Measurements from ENCODE around the gene GREB1.
"Not testable (repeated sequence)": the region's sequence is repeated elsewhere in the genome, so short reads cannot be mapped to it uniquely, and the experiment has no call there.

Gene GREB1

DNA sequence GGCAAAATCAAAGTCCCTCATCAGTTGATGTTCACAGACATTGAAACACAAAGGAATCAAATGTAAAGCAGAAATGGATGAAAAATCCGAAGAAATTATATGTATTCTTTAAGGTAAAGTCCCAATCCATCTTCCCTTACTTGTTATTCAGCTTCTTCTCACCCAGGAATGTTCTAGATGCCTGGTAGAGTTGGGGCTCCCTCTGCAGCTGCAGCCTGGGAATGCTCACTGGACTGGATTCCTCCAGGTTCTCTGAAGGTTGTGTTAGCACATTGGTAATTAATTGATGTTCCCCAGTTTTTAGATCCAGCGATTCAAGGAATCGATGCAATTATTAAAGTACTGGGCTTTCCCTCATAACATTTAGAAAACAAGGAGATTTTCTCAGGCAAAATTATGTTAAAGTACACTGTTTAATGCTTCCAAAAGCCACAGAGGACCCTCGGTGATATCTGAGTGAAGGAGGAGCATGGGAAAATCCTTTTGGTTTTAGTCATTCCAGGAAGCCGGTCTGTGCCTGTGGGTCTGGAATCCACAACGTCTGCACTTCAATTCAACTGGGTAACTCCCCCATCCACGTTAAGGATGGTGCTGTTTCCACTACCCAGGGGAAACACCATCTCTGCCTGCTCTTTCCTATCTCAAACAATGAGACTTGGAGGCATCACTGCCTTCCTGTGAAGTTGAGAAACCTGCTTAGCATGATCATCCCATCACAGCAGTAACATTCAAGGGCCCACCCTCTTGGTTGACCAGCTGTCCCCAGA lies 114.2 kb downstream of the GREB1 start:
- Mint-ChIP-seq H3K36me3 (ENCODE audit: low read depth) (no peaks in the 10 kb centered on the region), H3K4me1 (ENCODE audit: low read depth) (no peaks in the 10 kb centered on the region), H3K9me3 (no peaks in the 10 kb centered on the region), H3K4me3 (no peak overlapping the region), H3K27me3 (ENCODE audit: low read depth) (no peaks in the 10 kb centered on the region), H3K27ac (no peak overlapping the region)

DNA sequence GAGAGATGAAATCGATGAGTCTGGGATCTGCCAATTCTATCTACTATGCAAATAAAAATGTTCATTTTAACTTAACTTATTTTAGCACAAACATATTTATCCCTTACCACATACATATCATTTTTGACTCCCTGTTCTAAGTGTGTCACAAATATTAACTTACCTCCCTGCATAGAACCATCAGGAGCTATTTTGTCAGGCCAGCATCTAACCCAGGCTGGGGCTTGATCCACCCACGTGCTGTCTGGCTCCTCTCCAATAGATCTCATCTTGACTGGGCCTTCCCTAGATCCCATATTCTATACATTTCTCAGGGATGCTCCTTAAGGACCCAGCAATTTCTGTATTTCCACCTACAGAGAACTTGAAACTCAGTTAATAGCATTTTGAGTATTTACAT lies 115.2 kb downstream of the GREB1 start:
- H3K36me3 Mint-ChIP-seq (ENCODE audit: low read depth) = no peaks in the 10 kb centered on the region
- H3K4me3 Mint-ChIP-seq = no peak overlapping the region
- no peak overlapping the region for H3K27ac Mint-ChIP-seq
- no peaks in the 10 kb centered on the region for H3K27me3 Mint-ChIP-seq (ENCODE audit: low read depth)
- H3K9me3 Mint-ChIP-seq = no peaks in the 10 kb centered on the region
- H3K4me1 Mint-ChIP-seq (ENCODE audit: low read depth) = no peaks in the 10 kb centered on the region

DNA sequence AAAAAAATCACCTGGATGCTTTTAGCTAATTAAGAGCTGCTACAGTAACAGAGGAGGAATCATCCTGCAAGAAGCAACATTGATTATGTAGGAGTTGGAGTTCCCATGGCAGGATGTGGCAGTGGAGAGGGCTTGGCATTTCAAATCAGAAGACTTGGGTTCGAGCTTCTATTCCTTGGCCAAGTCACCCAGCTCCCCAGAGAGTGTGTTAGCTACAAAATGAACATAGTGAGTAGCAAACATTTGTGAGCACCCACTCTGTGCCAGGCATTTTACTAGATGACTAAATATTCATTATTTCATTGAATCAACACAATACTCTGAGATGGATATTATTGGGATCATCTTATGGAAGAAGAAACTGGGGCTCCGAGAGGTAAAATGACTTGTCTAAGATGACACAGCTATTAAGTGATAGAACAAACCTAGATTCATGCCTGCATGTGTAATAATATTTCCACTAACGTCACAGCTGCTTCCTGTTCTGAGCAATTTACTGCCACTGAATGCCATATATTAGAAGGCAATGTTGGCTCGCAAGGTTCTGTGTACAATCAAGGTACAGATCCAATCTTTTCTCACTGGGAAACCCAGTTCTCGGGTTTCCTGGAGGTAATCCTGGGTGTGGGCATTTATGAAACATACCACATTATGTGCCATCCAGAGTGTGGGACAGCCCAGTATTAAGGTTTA lies 118.2 kb downstream of the GREB1 start:
- H3K27ac Mint-ChIP-seq = no peak overlapping the region
- H3K9me3 Mint-ChIP-seq = no peaks in the 10 kb centered on the region
- no peaks in the 10 kb centered on the region for H3K36me3 Mint-ChIP-seq (ENCODE audit: low read depth)
- no peaks in the 10 kb centered on the region for H3K27me3 Mint-ChIP-seq (ENCODE audit: low read depth)
- H3K4me3 Mint-ChIP-seq = no peak overlapping the region
- no peaks in the 10 kb centered on the region for H3K4me1 Mint-ChIP-seq (ENCODE audit: low read depth)

DNA sequence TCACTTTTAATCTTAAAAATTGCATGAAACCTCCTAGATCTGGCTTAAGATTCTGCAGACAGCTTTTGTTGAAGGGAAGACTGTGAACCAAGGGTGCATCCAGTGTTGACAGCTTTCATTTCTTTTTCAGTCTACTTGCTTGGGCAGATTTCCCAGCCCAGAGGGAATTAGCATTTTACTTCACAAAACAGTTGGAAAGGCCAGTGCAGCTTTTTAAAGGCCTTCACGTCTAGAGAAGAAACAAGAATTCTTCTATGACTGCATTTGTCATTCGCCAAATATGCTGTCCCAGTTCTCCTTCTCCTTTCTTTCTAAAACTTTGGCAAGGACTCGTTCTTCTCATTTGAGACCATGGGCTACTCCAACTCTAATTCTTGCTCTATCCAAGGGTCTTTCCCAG lies 118.7 kb downstream of the GREB1 start:
- Mint-ChIP-seq H3K36me3 (ENCODE audit: low read depth) (no peaks in the 10 kb centered on the region), H3K4me1 (ENCODE audit: low read depth) (no peaks in the 10 kb centered on the region), H3K27ac (no peak overlapping the region), H3K4me3 (no peak overlapping the region), H3K27me3 (ENCODE audit: low read depth) (no peaks in the 10 kb centered on the region), H3K9me3 (no peaks in the 10 kb centered on the region)

DNA sequence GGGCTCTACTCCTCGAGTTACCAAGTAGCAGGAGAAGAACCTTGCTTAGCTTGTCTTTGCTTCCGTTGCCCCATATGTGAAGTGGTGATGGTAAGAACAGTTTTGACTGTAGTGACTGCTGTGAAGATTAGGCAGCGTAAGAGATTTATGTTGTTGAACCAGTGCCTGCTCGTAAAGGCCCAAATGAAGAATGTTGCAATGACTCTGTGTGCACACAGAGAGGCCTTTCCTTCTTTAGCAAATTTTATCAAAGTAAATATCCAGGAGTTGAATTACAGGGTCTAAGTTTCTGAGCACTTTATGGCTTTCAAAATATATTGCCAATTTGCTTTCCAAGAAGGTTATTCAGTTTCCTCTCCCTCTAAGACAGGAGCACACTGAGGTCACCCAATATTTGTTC lies 121.7 kb downstream of the GREB1 start:
- Mint-ChIP-seq H3K36me3 (ENCODE audit: low read depth) (no peaks in the 10 kb centered on the region), H3K9me3 (no peaks in the 10 kb centered on the region), H3K4me1 (ENCODE audit: low read depth) (no peaks in the 10 kb centered on the region), H3K27me3 (ENCODE audit: low read depth) (no peaks in the 10 kb centered on the region), H3K27ac (no peak overlapping the region), H3K4me3 (no peak overlapping the region)

DNA sequence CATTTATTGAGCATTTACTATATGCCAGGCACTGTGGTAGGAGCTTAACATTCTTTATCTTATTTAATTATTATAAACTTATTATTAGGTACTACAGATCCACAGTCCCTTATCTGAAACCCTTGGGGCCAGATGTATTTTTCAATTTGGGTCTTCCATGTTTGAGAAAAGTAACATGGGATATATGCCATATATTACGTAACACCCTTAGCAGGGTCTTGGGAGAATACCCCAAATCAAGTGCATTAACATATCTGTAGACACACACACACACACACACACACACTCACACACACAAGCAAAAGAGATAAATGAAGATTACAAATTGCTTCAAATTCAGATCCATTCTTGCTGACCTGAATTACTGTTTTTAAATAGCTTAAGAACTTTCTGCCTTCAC lies 122.4 kb downstream of the GREB1 start:
- no peak overlapping the region for H3K27ac Mint-ChIP-seq
- no peak overlapping the region for H3K4me3 Mint-ChIP-seq
- no peaks in the 10 kb centered on the region for H3K36me3 Mint-ChIP-seq (ENCODE audit: low read depth)
- no peaks in the 10 kb centered on the region for H3K4me1 Mint-ChIP-seq (ENCODE audit: low read depth)
- H3K27me3 Mint-ChIP-seq (ENCODE audit: low read depth) = no peaks in the 10 kb centered on the region
- no peaks in the 10 kb centered on the region for H3K9me3 Mint-ChIP-seq

DNA sequence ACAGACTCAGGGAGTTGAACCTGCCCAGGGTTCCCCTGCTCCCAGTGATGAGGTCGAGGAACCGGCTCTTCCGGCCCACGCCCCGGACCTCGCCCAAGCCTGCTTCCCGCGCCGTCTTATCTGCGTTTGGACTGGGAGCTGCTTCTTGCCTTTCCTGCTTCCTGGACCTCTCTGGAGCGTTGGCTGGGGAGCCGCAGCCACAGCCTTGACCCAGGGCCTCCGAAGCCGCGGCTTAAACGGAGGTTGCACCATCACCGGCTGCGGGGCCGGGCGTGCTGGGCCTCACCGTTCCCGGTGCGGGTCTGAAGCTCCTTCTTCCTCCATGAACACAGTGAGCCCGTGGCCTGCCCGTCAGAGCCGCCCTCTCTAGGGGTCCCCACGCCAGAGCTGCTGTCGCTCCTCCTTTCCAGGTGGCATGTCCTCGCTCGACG lies 122.8 kb downstream of the GREB1 start:
- H3K27ac Mint-ChIP-seq = no peak overlapping the region
- H3K36me3 Mint-ChIP-seq (ENCODE audit: low read depth) = no peaks in the 10 kb centered on the region

DNA sequence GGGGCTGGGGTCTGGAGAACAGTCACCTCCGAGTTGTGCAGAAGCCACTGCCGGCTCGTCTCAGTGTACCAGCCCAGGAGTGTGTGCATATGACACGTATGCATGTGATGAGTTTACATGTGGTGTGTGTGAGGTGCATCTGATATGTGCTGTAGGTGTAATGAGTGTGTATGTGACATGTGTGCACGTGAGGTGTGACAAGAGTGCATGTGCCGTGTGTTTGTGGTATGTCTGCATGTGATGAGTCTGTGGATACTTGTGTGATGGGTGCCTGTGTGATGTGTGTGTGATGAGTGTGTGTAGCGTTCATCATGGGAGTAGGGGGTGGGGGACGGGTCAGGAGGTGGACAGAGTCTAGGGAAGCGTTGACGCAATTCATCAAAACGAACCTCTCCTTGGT lies 123.3 kb downstream of the GREB1 start:
- H3K27me3 Mint-ChIP-seq (ENCODE audit: low read depth) = peaks cover 3% of the 10 kb centered on the region
- no peaks in the 10 kb centered on the region for H3K4me1 Mint-ChIP-seq (ENCODE audit: low read depth)
- no peaks in the 10 kb centered on the region for H3K36me3 Mint-ChIP-seq (ENCODE audit: low read depth)
- no peak overlapping the region for H3K27ac Mint-ChIP-seq
- H3K4me3 Mint-ChIP-seq = no peak overlapping the region
- H3K9me3 Mint-ChIP-seq = peaks cover 4% of the 10 kb centered on the region

More for the DNA sequence above, 122.8 kb downstream of the GREB1 start:
- H3K4me3 Mint-ChIP-seq = no peak overlapping the region
- no peaks in the 10 kb centered on the region for H3K4me1 Mint-ChIP-seq (ENCODE audit: low read depth)
- no peaks in the 10 kb centered on the region for H3K27me3 Mint-ChIP-seq (ENCODE audit: low read depth)
- H3K9me3 Mint-ChIP-seq = no peaks in the 10 kb centered on the region

DNA sequence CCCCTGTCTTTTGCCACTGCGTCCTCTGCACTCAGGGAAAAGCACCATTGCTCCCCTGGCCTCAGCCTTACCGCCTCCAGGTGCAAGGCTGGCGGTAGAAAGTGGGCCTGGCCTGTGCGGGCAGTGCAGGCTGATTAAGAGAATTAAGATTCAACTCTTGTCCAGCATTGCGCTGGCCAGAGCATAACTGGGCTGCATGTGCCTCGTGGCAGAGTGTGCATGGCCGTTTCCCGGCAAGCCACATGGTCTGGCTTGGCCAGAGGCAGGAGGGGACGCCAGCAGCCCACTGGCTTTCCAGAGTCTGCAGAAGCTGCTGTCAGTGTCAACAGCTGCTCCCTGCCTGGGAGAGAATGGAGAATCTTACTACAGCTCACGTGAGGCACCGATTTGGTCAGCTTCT lies 123.8 kb downstream of the GREB1 start:
- no peak overlapping the region for H3K4me3 Mint-ChIP-seq
- peaks cover 3% of the 10 kb centered on the region for H3K27me3 Mint-ChIP-seq (ENCODE audit: low read depth)
- H3K27ac Mint-ChIP-seq = no peak overlapping the region
- H3K9me3 Mint-ChIP-seq = peaks cover 5% of the 10 kb centered on the region
- no peaks in the 10 kb centered on the region for H3K4me1 Mint-ChIP-seq (ENCODE audit: low read depth)
- H3K36me3 Mint-ChIP-seq (ENCODE audit: low read depth) = no peaks in the 10 kb centered on the region

DNA sequence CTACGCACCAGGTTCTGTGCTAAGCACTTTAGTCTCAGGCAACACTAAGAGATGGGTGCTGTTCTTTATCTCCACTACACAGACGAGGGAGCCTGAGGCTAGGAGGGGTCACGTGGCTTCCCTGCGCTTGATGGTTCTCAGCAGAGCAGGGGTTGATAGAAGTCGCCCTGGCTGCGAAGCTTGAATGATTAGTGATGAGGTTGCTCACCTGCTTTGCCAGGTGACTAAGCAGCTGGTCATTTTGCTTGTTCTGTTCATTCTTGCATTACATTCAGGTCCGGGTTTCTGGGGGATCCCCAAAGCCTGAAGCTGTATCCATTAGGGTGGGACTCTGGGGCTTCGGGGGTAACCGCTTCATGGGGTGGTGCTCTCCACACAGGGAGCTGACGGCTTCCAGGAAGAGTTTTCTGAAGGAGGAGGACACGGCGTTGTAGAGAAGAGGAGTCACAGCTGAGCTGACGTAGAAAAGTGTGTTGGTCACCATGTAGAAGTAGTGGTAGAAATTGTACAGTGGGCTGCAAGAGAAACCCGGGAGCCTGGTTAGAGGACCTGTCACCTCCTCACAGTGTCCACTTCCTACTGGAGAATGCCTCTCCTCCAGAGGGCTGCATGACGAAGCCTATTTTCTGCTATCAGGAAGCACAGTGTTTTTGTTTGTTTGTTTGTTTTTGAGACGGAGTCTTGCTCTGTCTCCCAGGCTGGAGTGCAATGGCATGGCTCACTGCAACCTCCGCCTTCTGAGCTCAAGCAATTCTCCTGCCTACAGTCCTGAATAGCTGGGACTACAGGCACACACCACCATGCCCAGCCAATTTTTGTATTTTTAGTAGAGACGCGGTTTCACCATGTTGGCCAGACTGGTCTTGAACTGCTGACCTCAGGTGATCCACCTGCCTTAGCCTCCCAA lies 124.6 kb downstream of the GREB1 start:
- Mint-ChIP-seq H3K27ac (no peak overlapping the region), H3K9me3 (peaks cover 5% of the 10 kb centered on the region), H3K4me1 (ENCODE audit: low read depth) (no peaks in the 10 kb centered on the region), H3K27me3 (ENCODE audit: low read depth) (peaks cover 8% of the 10 kb centered on the region), H3K4me3 (no peak overlapping the region), H3K36me3 (ENCODE audit: low read depth) (no peaks in the 10 kb centered on the region)

DNA sequence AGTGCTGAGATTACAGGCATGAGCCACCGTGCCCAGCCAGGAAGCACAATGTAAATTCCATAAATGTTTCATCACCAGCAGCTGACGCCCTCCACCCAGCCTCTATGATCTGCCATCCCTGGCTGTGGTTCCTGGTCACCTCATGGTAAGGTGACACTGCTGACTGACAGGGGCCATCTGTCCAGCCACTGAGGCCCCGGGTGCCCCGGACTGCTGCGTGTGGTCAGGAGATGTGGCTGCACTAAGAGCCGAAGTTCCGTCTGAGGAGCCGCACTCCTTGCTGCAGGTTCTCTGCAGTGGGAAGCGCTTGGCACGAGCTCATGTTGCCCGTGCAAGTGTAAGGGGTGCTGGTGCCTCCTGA lies 125.2 kb downstream of the GREB1 start:
- H3K9me3 Mint-ChIP-seq = peaks cover 5% of the 10 kb centered on the region
- peaks cover 9% of the 10 kb centered on the region for H3K27me3 Mint-ChIP-seq (ENCODE audit: low read depth)
- H3K27ac Mint-ChIP-seq = no peak overlapping the region
- no peaks in the 10 kb centered on the region for H3K4me1 Mint-ChIP-seq (ENCODE audit: low read depth)
- no peaks in the 10 kb centered on the region for H3K36me3 Mint-ChIP-seq (ENCODE audit: low read depth)
- H3K4me3 Mint-ChIP-seq = no peak overlapping the region

DNA sequence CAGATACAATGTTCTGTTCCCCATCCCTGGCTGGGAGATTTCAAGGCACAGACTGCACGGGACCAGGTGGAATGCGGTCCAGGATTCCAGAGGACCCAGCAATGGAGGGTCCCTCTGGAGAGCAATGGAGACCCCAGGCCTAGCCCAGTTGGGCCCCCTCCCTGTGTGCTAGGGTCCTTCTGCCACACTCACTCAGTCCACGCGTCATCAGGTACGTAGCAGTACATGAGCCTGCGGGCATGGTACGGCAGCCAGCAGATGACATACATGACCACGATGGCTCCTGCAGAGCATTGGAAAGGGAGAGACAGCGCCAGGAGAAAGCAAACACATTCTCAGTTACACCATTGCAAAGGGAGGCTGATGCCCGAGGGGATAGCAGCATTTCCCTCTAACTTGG lies 126.0 kb downstream of the GREB1 start:
- H3K27me3 Mint-ChIP-seq (ENCODE audit: low read depth) = peaks cover 9% of the 10 kb centered on the region
- H3K27ac Mint-ChIP-seq = no peak overlapping the region
- peaks cover 5% of the 10 kb centered on the region for H3K9me3 Mint-ChIP-seq
- H3K4me1 Mint-ChIP-seq (ENCODE audit: low read depth) = no peaks in the 10 kb centered on the region
- no peak overlapping the region for H3K4me3 Mint-ChIP-seq
- no peaks in the 10 kb centered on the region for H3K36me3 Mint-ChIP-seq (ENCODE audit: low read depth)

DNA sequence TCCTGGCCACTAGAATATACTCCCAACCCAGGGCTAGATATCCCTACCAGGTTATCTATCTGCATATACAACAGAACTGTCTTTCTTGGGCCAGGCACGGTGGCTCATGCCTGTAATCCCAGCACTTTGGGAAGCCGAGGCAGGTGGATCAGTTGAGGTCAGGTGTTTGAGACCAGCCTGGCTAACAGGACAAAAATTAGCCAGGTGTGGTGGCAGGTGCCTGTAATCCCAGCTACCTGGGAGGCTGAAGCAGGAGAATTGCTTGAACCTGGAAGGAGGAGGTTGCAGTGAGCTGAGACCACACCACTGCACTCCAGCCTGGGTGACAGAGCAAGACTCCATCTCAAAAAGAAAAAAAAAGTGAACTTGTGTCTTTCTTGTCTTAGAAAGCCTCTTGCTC lies 126.6 kb downstream of the GREB1 start:
- not testable (repeated sequence) for H3K9me3 Mint-ChIP-seq; H3K36me3 Mint-ChIP-seq (ENCODE audit: low read depth); H3K27me3 Mint-ChIP-seq (ENCODE audit: low read depth); H3K4me3 Mint-ChIP-seq; H3K27ac Mint-ChIP-seq; H3K4me1 Mint-ChIP-seq (ENCODE audit: low read depth)

DNA sequence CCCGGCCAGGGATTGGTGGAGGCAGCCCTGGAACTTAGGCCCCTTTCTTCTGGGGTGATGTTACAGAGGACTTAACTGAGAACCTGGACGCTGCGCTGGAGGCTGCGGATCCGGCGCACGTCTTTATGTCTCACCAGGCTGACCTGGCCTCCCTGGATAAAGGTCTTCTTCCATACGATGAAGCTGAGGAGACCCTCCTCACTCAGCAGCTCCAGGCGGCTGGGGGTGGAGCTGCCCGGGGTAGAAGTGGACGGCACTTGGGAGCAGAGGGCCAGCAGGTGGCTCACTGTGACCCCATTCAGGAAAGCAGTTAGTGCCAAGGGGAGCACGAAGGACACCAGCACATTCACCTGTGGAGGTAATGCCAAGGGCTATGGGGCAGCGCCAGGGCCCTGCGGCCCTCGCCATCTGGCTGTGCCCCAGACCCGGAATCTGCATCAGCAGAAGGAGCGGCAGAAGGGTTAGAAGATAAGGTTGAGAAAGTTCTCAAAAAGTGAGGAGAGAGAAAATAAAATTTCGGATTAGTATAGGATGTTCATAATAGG lies 128.1 kb downstream of the GREB1 start:
- H3K36me3 Mint-ChIP-seq (ENCODE audit: low read depth) = no peaks in the 10 kb centered on the region
- peaks cover 9% of the 10 kb centered on the region for H3K27me3 Mint-ChIP-seq (ENCODE audit: low read depth)
- no peak overlapping the region for H3K4me3 Mint-ChIP-seq
- H3K9me3 Mint-ChIP-seq = peaks cover 5% of the 10 kb centered on the region
- no peaks in the 10 kb centered on the region for H3K4me1 Mint-ChIP-seq (ENCODE audit: low read depth)
- H3K27ac Mint-ChIP-seq = no peak overlapping the region
